HEK293 (cell line): Measurements from ENCODE around the gene RASGRF2.

Experiments
- CTCF ChIA-PET: fragments of 350-600 bp; formaldehyde crosslinking; extraction: SDS; loops from one replicate; lab custom pipeline; 2021; ENCODE audit warnings: antibody characterized with exemption; lab: Yijun Ruan, JAX
- POLR2A ChIA-PET: fragments of 300-600 bp; formaldehyde crosslinking; extraction: SDS; loops from one replicate; lab custom pipeline; 2020; ENCODE audit warnings: antibody characterized with exemption, inconsistent platforms; lab: Yijun Ruan, JAX
- H3K27ac ChIP-seq: fragments of 200-500 bp; sonication (Bioruptor generic); 2 replicates; pipeline ENCODE4 v1.5.1; 2014; ENCODE audit warnings: low read depth, low read length, control low read depth, inconsistent platforms; ENCODE audit errors: extremely low read depth
- H3K36me3 ChIP-seq, 2 experiments: fragments of 200-500 bp in 1 of 2; sonication (Bioruptor generic) in 1 of 2; 1 replicate in 1 of 2; 2 replicates in 1 of 2; pipeline ENCODE4 v1.5.1; 2014 to 2017; ENCODE audit warnings: inconsistent platforms in 2 of 2, low read length in 2 of 2; ENCODE audit not compliant: control insufficient read depth in 2 of 2, insufficient read depth in 1 of 2
- H3K4me1 ChIP-seq: fragments of 200-500 bp; sonication (Bioruptor generic); 2 replicates; pipeline ENCODE4 v1.5.1; 2014; ENCODE audit warnings: mild to moderate bottlenecking, low read length, inconsistent platforms; ENCODE audit not compliant: control insufficient read depth, insufficient read depth
- H3K4me3 ChIP-seq: 2 replicates; pipeline ENCODE4 v1.5.1; 2011; ENCODE audit warnings: low read depth, mild to moderate bottlenecking, control low read depth, low read length, moderate library complexity
- H3K9me3 ChIP-seq: fragments of 200-500 bp; sonication (Bioruptor generic); 2 replicates; pipeline ENCODE4 v1.5.1; 2014; ENCODE audit warnings: low read depth, low read length, inconsistent platforms; ENCODE audit not compliant: control insufficient read depth, insufficient read depth
- EGR2 ChIP-seq: fragments of 450-650 bp; formaldehyde crosslinking; IDR thresholded peaks from 2 replicates; pipeline ENCODE4 v1.5.1; 2016; ENCODE audit warnings: low read depth, missing biosample characterization, missing genetic modification characterization
- GLI2 ChIP-seq: fragments of 450-650 bp; formaldehyde crosslinking; IDR thresholded peaks from 2 replicates; pipeline ENCODE4; 2017; ENCODE audit warnings: missing biosample characterization, missing genetic modification characterization, low read depth, borderline replicate concordance
- IKZF3 ChIP-seq: fragments of 450-650 bp; IDR thresholded peaks from 2 replicates; pipeline ENCODE4 v1.5.0; 2018; ENCODE audit warnings: missing biosample characterization, mild to moderate bottlenecking, missing genetic modification characterization, moderate library complexity
- REPIN1 ChIP-seq: fragments of 450-650 bp; formaldehyde crosslinking; IDR thresholded peaks from 2 replicates; pipeline ENCODE4 v1.5.1; 2017; ENCODE audit warnings: missing biosample characterization, missing genetic modification characterization, low read depth
- SP3 ChIP-seq: fragments of 450-650 bp; formaldehyde crosslinking; IDR thresholded peaks from 2 replicates; pipeline ENCODE4 v1.5.1; 2016; ENCODE audit warnings: missing biosample characterization, missing genetic modification characterization
- WT1 ChIP-seq: fragments of 450-650 bp; formaldehyde crosslinking; IDR thresholded peaks from 2 replicates; pipeline ENCODE4 v1.5.1; 2016; ENCODE audit warnings: missing biosample characterization, missing genetic modification characterization
- YY1 ChIP-seq: fragments of 450-650 bp; formaldehyde crosslinking; IDR thresholded peaks from 2 replicates; pipeline ENCODE4 v1.5.1; 2018; ENCODE audit warnings: missing biosample characterization, missing genetic modification characterization
- ZEB2 ChIP-seq: fragments of 450-650 bp; formaldehyde crosslinking; IDR thresholded peaks from 2 replicates; pipeline ENCODE4 v1.5.1; 2016; ENCODE audit warnings: missing biosample characterization, missing genetic modification characterization
- ZIC2 ChIP-seq: fragments of 450-650 bp; formaldehyde crosslinking; IDR thresholded peaks from 2 replicates; pipeline ENCODE4 v1.5.1; 2016; ENCODE audit warnings: missing biosample characterization, missing genetic modification characterization
- ZNF10 ChIP-seq: fragments of 450-650 bp; formaldehyde crosslinking; IDR thresholded peaks from 2 replicates; pipeline ENCODE4 v1.5.1; 2017; ENCODE audit warnings: missing biosample characterization, missing genetic modification characterization
- ZNF133 ChIP-seq: fragments of 450-650 bp; formaldehyde crosslinking; IDR thresholded peaks from 2 replicates; pipeline ENCODE4 v1.5.1; 2016; ENCODE audit warnings: missing biosample characterization, missing genetic modification characterization
- ZNF146 ChIP-seq: fragments of 450-650 bp; formaldehyde crosslinking; IDR thresholded peaks from 2 replicates; pipeline ENCODE4 v1.5.1; 2016; ENCODE audit warnings: missing biosample characterization, missing genetic modification characterization
- ZNF174 ChIP-seq: fragments of 450-650 bp; formaldehyde crosslinking; IDR thresholded peaks from 2 replicates; pipeline ENCODE4 v1.5.0; 2017; ENCODE audit warnings: missing biosample characterization, mild to moderate bottlenecking, missing genetic modification characterization
- ZNF2 ChIP-seq: fragments of 450-650 bp; formaldehyde crosslinking; IDR thresholded peaks from 2 replicates; pipeline ENCODE4 v1.5.1; 2016; ENCODE audit warnings: missing biosample characterization, missing genetic modification characterization
- ZNF211 ChIP-seq: fragments of 450-650 bp; formaldehyde crosslinking; IDR thresholded peaks from 2 replicates; pipeline ENCODE4 v1.5.1; 2016; ENCODE audit warnings: low read depth, missing biosample characterization, missing genetic modification characterization
- ZNF274 ChIP-seq, 2 experiments: fragments of 200-500 bp in 1 of 2; fragments of 450-650 bp in 1 of 2; sonication (Bioruptor generic) in 1 of 2; formaldehyde crosslinking in 1 of 2; IDR thresholded peaks; 2 replicates each; pipeline versions ENCODE4 v1.5.1 to v1.6.1; 2014 to 2016; ENCODE audit warnings: borderline replicate concordance in 1 of 2, inconsistent platforms in 1 of 2, low read length in 1 of 2, missing biosample characterization in 1 of 2, missing genetic modification characterization in 1 of 2
- ZNF510 ChIP-seq: fragments of 450-650 bp; formaldehyde crosslinking; IDR thresholded peaks from 2 replicates; pipeline ENCODE4 v1.5.1; 2018; ENCODE audit warnings: mild to moderate bottlenecking, missing genetic modification characterization, missing biosample characterization; ENCODE audit not compliant: insufficient replicate concordance
- ZNF623 ChIP-seq: fragments of 450-650 bp; formaldehyde crosslinking; IDR thresholded peaks from 2 replicates; pipeline ENCODE4 v1.5.1; 2016; ENCODE audit warnings: missing biosample characterization, missing genetic modification characterization
- ZNF654 ChIP-seq: fragments of 450-650 bp; formaldehyde crosslinking; IDR thresholded peaks from 2 replicates; pipeline ENCODE4 v1.5.1; 2016; ENCODE audit warnings: low read depth, missing biosample characterization, missing genetic modification characterization
- ZSCAN23 ChIP-seq: fragments of 450-650 bp; formaldehyde crosslinking; IDR thresholded peaks from 2 replicates; pipeline ENCODE4 v1.5.1; 2016; ENCODE audit warnings: missing biosample characterization, missing genetic modification characterization
- TF ChIP-seq, protein P1 (sequence below): fragments of 450-650 bp; formaldehyde crosslinking; IDR thresholded peaks from 2 replicates; pipeline ENCODE4 v1.5.1; 2016; ENCODE audit warnings: missing biosample characterization, missing genetic modification characterization
- TF ChIP-seq, protein P2 (sequence below): fragments of 450-650 bp; formaldehyde crosslinking; IDR thresholded peaks from 2 replicates; pipeline ENCODE4 v1.5.1; 2016; ENCODE audit warnings: missing biosample characterization, missing genetic modification characterization
- TF ChIP-seq, protein P3 (sequence below): fragments of 450-650 bp; formaldehyde crosslinking; IDR thresholded peaks from 2 replicates; pipeline ENCODE4 v1.5.1; 2016; ENCODE audit warnings: missing biosample characterization, missing genetic modification characterization
- TF ChIP-seq, protein P4 (sequence below): fragments of 450-650 bp; formaldehyde crosslinking; IDR thresholded peaks from 2 replicates; pipeline ENCODE4 v1.5.1; 2017; ENCODE audit warnings: missing biosample characterization, mild to moderate bottlenecking, missing genetic modification characterization, moderate library complexity
- TF ChIP-seq, protein P5 (sequence below): fragments of 450-650 bp; formaldehyde crosslinking; IDR thresholded peaks from 2 replicates; pipeline ENCODE4 v1.5.1; 2016; ENCODE audit warnings: missing biosample characterization, missing genetic modification characterization, low read depth

Gene RASGRF2

DNA sequence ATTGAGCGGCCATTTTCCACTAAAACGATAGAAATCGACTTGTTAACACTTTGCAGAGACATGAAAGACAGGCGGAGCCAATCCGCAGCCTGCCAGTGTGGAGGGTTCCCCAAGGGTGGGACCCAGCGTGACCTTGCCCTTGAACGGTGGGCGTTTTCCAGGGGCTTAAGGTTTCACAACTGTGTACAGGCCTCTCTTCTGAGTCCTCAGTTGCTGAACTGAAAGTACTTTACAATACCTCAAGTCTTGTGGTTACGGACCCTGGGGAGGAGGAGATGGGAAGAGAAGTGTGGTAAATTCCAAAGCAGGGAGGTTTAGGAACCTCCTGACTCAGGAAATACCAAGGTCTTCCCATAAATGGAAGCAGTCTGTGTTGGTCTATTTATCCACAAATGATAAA is 204.8 kb downstream of the RASGRF2 start (continued):
- TF ChIP-seq, protein P1, sequence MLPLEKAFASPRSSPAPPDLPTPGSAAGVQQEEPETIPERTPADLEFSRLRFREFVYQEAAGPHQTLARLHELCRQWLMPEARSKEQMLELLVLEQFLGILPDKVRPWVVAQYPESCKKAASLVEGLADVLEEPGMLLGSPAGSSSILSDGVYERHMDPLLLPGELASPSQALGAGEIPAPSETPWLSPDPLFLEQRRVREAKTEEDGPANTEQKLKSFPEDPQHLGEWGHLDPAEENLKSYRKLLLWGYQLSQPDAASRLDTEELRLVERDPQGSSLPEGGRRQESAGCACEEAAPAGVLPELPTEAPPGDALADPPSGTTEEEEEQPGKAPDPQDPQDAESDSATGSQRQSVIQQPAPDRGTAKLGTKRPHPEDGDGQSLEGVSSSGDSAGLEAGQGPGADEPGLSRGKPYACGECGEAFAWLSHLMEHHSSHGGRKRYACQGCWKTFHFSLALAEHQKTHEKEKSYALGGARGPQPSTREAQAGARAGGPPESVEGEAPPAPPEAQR = no peak
- TF ChIP-seq ZNF133 (tag by site-specific recombination) (no peak), EGR2 (no peak), ZNF211 (no peak)
- TF ChIP-seq, protein P2, sequence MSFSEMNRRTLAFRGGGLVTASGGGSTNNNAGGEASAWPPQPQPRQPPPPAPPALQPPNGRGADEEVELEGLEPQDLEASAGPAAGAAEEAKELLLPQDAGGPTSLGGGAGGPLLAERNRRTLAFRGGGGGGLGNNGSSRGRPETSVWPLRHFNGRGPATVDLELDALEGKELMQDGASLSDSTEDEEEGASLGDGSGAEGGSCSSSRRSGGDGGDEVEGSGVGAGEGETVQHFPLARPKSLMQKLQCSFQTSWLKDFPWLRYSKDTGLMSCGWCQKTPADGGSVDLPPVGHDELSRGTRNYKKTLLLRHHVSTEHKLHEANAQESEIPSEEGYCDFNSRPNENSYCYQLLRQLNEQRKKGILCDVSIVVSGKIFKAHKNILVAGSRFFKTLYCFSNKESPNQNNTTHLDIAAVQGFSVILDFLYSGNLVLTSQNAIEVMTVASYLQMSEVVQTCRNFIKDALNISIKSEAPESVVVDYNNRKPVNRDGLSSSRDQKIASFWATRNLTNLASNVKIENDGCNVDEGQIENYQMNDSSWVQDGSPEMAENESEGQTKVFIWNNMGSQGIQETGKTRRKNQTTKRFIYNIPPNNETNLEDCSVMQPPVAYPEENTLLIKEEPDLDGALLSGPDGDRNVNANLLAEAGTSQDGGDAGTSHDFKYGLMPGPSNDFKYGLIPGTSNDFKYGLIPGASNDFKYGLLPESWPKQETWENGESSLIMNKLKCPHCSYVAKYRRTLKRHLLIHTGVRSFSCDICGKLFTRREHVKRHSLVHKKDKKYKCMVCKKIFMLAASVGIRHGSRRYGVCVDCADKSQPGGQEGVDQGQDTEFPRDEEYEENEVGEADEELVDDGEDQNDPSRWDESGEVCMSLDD (tag by site-specific recombination) = no peak

DNA sequence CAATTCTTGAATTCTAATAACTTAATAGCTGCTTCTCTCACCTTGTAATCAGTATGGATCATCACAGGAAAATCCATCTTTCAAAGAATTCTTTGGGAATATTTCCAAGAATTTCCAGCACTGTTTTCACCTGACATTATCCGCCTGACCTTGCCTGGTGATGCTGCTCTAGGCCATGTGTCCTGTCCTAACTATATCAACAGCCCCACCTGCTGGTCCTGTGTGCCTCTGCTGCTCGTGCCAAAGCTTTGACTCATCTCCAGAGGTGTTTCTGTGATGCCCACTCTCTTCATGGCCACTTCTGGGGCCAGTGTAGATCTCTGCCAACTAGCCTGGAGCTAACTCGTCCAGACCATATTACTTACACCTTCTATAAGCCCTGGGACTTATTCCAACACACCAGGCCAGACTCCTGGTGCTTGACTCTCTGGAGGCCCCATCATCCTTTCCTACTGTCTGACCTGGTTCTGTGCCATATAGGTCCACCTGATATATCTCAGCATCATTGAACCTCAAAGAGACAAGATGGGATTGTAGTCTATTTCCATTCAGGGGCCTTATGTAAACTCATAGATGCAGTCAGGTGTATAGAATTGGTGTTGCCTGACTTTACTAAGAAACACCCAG is 205.4 kb downstream of the RASGRF2 start:
- H3K9me3 ChIP-seq = no peaks in the 10 kb centered on the region
- H3K36me3 ChIP-seq = no peaks in the 10 kb centered on the region
- H3K4me1 ChIP-seq = no peaks in the 10 kb centered on the region
- no peak overlapping the region for H3K27ac ChIP-seq
- TF ChIP-seq ZNF146 (no peak), WT1 (tag by site-specific recombination) (no peak), ZIC2 (tag by site-specific recombination) (no peak), ZNF133 (tag by site-specific recombination) (no peak), IKZF3 (peak; percentile 40; the same call in 1 of the 2 replicates), ZEB2 (tag by site-specific recombination) (no peak), SP3 (no peak), ZNF2 (peak; percentile 78), ZNF274 (IDR thresholded peaks at IDR 0.05; ENCODE audit: low read length) (no peak), ZNF274 (tag by site-specific recombination; IDR thresholded peaks at IDR 0.05; ENCODE audit: borderline replicate concordance) (no peak), ZNF623 (tag by site-specific recombination) (no peak), ZNF174 (no peak), ZNF10 (tag by site-specific recombination) (no peak), ZNF654 (tag by site-specific recombination) (peak; percentile 80), YY1 (tag by site-specific recombination) (no peak), ZNF510 (tag by site-specific recombination) (no peak), EGR2 (no peak), GLI2 (tag by site-specific recombination) (no peak), REPIN1 (tag by site-specific recombination) (no peak), ZSCAN23 (tag by site-specific recombination) (no peak)
- TF ChIP-seq, protein P3, sequence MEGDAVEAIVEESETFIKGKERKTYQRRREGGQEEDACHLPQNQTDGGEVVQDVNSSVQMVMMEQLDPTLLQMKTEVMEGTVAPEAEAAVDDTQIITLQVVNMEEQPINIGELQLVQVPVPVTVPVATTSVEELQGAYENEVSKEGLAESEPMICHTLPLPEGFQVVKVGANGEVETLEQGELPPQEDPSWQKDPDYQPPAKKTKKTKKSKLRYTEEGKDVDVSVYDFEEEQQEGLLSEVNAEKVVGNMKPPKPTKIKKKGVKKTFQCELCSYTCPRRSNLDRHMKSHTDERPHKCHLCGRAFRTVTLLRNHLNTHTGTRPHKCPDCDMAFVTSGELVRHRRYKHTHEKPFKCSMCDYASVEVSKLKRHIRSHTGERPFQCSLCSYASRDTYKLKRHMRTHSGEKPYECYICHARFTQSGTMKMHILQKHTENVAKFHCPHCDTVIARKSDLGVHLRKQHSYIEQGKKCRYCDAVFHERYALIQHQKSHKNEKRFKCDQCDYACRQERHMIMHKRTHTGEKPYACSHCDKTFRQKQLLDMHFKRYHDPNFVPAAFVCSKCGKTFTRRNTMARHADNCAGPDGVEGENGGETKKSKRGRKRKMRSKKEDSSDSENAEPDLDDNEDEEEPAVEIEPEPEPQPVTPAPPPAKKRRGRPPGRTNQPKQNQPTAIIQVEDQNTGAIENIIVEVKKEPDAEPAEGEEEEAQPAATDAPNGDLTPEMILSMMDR (tag by site-specific recombination) = peak; percentile 58
- TF ChIP-seq, protein P4, sequence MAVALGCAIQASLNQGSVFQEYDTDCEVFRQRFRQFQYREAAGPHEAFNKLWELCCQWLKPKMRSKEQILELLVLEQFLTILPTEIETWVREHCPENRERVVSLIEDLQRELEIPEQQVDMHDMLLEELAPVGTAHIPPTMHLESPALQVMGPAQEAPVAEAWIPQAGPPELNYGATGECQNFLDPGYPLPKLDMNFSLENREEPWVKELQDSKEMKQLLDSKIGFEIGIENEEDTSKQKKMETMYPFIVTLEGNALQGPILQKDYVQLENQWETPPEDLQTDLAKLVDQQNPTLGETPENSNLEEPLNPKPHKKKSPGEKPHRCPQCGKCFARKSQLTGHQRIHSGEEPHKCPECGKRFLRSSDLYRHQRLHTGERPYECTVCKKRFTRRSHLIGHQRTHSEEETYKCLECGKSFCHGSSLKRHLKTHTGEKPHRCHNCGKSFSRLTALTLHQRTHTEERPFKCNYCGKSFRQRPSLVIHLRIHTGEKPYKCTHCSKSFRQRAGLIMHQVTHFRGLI (tag by site-specific recombination) = no peak
- TF ChIP-seq, protein P5, sequence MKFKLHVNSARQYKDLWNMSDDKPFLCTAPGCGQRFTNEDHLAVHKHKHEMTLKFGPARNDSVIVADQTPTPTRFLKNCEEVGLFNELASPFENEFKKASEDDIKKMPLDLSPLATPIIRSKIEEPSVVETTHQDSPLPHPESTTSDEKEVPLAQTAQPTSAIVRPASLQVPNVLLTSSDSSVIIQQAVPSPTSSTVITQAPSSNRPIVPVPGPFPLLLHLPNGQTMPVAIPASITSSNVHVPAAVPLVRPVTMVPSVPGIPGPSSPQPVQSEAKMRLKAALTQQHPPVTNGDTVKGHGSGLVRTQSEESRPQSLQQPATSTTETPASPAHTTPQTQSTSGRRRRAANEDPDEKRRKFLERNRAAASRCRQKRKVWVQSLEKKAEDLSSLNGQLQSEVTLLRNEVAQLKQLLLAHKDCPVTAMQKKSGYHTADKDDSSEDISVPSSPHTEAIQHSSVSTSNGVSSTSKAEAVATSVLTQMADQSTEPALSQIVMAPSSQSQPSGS (tag by site-specific recombination) = no peak
- CTCF ChIA-PET = interaction anchor here (0.5 to 2.6 kb wide), 21 partner anchors 11 to 593 kb away, joined by 3 to 22 read pairs (median 4); no protein-coding TSS in a partner anchor
- POLR2A ChIA-PET = no interaction called here
- no peak overlapping the region for H3K4me3 ChIP-seq
